NCI-H2081 (cell line): ENCODE data around the gene ERFL.
"Not testable (repeated sequence)": the region's sequence is repeated elsewhere in the genome, so short reads cannot be mapped to it uniquely, and the experiment has no call there.

Experiments used
- DNase-seq, 2 experiments: peaks; one replicate each; lab custom pipeline; 2025; lab: John Stamatoyannopoulos, UW

ERFL gene

DNA sequence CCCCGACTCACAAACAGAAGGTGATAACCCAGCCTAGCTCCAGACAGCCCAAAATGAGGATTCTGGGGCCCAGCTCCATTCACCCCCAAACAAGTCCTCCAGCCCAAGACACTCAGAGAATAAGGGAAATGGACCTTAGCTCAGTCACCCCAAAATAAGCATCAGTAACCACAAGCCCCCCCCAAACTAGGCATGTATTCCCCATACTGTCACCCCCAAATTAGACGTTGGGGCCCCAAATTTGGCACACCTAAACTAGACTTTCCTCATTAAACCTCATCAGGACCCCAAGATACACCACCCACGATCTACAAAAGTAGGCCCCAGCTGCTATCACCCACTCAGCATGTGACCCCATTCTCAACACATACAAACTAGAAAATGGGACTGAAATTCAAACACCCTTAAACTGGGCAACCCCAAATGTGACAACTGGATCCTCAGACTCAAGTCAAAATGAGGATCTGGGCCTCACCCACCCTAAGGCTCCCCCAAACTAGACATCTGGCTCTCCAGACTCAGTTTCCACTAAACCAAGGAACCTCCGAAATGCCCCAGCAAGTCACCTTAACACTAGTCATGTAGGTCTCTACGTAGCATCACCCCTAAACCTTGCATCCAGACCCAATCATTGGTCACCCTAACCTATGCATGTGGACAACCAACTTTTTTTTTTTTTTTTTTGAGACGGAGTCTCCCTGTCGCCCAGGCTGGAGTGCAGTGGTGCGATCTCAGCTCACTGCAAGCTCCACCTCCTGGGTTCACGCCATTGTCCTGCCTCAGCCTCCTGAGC is 13.4 kb upstream of the ERFL start:
- no peak for DNase-seq

DNA sequence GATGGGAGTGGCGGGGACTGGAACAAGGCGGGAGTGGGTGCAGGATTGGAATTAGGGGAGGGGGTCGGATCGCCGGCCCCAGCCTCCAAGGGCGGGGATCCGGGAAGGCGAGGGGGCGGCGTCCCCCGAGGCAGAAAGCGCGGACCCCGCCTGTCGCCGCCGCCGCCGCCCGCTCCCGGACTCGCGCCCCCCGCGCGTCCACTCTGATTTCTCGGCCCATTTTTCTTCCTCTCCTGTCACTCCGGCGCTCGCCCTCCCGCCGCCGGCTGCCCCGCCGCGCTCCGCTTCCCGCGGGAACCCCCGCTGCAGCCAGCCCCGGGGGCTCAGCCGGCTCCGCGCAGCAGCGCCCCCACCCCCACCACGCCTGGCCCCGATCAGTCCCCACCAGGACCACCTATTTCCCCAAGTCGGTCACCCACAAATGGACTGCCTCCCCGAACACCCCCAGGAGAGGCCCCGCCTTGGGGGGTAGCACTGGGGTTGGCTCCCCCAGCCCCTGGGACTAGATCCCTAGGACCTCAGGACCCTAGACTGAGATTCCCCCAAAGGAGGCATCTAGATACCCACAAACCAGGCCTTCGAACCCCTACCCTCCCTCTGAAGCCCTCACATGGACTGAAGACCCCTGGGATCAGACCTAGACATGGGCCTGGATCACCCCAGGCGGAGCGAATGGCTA is 12.6 kb upstream of the ERFL start:
- no peak for DNase-seq

DNA sequence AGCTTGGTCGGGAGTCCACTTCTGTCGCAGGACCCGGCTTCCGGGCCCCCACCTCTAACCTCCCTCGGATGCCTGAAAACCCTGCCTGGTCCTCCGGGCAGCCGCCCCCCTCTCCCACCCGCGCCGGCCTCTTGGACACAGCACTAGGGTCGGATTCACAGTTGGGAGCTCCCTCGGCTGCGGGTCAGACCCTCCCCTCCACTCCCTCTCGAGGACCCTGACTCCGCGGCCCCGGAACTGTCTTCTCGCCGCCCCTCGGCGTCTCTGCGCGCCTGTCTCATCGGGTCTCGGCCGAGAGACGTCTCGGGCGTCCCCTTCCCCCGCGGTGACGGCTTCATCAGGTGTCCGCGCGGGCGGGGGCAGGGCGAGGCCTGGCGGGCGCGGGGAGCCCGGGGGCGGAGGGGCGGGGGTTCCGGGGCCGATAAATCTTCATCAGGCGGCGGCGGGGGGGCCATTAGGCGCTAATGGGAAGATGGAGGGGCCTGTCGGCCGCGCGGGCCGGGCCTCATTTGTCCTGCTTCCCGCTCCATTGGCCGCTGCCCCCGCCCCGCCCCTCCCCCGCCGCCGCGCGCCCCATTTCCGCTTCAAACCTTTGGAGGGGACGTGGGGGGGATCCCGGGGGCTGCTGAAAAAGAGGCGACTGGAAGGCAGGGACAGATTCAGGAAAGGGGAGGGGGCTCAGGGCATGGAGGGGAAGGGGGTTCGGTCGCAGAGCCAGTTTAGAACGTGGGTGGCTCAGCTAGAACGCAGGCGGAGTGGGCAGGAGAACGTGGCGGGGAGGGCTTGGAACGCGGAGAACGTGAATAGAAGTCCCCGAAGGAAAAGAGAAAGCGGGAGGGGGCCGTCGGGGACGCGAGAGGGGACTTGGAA is 11.8 kb upstream of the ERFL start:
- peak in 1 of 2 experiments; percentile 9 for DNase-seq

DNA sequence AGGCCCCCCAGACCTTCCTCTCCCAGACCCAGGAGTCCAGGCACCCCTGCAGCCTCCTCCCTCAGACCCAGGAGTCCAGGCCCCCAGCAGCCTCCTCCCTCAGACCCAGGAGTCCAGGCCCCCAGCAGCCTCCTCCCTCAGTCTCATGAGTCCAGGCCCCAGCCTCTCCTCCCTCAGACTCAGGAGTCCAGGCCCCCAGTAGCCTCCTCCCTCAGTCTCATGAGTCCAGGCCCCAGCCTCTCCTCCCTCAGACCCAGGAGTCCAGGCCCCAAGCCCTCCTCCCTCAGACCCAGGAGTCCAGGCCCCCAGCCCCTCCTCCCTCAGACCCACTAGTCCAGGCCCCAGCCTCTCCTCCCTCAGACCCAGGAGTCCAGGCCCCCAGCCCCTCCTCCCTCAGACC is 11.0 kb upstream of the ERFL start:
- not testable (repeated sequence) for DNase-seq

DNA sequence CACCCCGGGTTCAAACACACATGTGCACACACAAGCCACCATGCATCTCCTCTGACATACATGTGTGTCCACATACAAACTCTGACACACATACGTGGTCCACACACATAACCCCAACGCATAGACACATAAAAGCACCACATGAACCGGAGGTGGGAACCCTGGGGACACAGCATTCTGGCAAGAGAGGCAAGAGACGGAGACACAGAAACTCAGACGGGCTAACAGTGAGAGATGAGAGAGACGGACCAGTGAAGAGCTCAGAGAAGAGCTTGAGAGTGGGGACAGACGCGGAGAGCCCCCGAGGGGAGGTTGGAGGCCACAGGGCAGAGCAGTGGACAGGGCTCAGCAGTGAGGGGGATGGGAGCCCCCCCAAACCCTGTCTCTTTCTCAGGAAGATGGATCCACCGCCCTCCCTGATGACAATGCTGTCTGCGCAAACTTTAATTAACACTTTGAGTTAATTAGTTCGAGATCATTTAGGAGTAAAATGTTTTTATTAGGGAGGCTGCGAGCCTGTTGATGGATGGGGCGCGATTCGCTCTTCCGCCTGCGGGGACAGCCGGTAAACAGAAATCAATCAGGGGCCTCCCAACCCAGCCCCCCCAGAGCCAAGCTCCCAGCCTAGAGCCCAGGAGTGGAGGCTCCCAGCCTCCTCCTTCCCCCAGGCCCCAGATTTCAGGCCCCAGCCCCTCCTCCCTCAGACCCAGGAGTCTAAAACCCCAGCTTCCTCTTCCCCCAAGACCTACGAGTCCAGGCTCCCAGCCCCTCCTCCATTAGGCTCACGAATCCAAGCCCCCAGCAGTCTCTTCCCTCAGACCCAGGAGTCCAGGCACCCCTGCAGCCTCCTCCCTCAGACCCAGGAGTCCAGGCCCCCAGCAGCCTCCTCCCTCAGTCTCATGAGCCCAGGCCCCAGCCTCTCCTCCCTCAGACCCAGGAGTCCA is 9.5 kb upstream of the ERFL start:
- DNase-seq, result no peak

DNA sequence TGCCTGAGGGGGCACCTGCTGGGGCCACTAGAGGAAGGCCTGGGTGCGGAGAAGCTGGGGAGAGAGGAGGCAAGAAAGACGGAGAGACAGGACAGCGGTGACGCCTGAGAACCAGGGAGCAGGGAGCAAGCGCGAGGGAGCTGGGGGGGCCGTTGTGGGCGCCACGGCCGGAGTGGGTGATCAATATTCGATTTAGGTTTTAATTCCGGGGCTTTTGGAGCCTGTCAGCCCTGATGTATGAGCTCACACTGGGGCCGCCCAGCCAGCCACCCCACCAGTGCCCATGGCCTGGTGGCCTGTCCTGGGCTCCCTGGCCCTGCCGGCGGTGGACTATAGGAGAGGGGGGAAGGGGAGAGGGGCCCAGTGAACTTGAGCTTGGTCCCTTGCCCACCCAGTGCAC is 8.7 kb upstream of the ERFL start:
- DNase-seq, result no peak

DNA sequence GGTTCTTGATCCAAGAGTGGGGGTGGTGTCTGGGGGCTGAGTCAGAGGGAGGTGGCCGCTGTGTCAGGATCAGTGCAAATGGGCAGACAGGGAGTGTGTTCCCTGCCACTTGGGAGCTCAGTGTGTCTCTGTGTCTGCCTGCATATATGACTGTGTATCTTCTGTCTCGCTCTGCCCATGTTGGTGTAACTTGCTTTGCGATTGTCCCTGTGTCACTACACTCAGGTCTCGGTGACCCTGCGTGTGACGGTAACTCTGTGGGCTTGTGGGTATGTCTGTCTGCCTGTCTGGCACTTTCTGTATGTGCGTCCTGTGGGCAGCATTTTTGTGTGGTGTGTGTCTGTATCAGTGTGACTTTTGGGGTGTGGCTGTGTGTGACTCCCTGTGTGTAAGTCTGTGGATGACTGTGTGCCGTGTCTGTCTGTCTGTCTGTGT is 8.2 kb upstream of the ERFL start:
- DNase-seq, result no peak

DNA sequence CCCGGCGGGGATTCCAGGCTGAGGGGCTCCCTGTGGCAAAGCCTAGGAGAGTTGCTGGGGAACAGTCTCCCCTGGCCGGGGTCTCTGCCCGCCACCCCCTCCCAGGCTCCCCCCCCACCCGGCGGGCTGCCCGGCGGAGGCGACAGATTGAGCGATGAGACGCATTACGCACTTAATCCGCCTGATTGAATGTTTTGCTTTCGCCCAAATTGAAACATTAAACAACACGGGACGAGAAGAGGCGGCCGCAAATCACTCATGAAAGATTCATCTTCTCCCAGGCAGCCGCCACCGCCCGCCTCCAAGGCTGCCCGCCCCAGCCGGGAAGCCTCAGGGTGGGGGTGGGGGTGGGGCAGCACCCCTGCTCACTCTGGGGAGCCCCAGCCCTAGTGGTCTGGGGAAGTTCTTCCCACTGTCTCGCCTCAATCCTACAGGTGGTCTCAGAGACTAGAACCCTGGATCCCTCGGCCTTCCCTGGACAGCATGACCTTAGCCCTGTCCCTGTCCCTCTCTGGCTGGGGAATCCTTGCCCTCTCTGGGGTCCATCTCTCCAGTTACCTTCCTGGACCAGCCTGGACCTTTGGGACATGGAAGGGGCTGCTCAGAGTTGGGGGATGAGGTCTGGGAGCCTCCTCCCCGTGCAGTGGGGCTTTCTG is 7.6 kb upstream of the ERFL start:
- DNase-seq, result no peak

DNA sequence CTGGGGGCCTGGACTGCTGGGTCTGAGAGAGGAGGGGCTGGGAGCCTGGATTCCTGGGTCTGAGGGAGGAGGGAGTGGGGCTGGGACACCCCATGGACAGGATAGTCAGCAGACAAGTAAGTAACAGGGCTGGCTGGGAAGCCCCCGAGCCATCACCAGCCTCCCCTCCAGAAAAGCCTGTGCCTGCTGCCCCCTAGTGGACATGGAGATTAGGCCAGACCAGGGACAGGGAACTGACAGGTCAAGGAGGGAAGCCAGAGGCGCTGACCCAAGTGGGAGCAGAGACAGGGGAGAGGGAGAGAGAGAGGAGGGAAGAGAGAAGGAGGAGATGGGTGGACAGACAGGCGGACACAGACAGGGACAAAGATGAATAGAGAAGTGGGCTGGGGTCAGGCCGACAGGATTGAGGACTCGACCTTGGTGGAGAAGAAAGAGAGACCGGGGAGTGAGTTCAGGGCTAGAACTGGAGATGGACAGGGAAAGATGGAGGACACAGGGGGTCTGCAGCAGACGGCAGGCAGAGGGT is 6.7 kb upstream of the ERFL start:
- peak; percentile 28 to 47 for DNase-seq

DNA sequence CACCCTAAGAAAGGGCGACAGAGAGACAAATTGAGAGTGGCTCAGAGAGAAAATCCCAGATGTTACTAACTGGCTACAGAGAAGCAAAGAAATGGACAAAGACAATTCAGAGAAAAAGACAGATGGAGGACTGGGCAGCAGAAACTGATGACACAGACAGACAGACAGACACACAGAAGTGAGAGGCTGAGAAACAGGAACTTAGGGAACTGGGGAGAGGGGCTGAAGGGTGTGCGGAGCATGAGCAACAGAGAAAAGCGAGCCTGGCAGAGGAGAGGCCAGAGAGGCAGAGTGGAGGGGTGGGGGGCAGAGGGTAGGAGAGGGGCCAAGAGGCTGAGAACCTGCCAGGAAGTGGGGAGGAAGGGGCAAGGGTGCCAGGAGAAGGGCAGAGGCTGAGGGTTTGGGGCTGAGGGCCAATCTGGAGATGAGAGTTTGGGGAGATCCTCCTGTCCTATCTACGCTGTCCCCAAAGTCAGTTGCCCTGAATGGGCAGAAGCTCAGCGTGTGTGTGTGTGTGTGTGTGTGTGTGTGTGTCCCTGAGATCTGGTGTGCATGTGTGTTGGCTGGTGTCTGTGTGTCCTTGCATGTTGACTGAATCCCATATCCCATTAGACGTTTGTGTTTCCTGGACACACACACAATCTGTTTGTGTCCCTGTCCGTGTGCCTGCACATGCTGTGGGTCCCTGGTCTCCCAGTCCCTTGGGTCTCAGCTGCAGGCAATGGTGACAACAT is 5.6 kb upstream of the ERFL start:
- DNase-seq, result no peak

DNA sequence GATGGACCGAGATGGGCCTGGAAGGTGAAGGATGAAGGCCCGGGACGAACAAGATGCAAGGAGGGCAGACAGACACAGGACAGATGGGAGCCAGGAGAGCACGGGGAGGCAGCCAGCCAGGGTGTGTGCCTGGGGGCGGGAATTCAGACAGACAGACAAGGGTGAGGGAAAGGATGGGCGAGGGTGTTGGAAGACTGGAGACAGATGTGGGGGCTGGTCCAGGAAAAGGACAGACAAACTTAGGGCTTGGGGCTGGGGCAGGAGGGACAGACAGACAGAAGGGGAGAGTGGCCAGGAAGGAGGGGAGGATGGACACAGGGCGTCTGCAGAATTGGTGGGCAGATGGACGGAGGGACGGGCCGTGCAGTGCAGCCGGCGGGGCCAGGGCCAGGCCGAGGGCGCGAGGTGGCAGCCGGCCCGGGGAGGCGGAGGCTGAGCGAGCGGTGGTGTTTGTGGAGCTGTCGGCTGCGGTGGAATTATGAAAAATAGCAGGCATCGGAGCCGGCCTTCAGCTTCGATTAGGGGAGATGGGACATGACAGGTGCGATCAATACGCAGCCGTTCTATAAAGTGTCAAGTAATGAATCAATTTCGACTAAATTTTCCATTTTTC is 4.6 kb upstream of the ERFL start:
- DNase-seq, result no peak

DNA sequence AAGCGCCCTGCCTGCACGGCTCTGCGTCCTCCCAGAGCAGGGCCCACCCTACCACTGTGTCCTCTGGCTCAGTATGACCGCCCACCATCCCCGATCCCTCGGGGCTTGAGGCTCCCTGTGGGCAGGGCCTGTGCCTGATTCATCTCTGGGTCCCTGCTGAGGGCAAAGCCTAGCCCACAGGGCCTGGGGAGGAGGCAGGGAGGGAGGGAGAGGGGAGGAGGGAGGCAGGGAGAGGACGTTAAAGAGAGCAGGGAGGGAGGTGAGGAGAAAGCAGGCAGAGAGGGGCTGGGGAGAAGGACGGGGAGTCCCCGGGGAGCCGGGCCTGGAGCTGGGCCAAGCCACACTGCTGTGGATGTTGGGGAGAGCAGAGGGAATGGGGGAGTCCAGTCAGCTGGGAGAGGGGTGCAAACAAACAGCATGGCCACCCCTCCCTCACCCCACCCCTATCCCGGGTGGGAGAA is 4.0 kb upstream of the ERFL start:
- no peak for DNase-seq

DNA sequence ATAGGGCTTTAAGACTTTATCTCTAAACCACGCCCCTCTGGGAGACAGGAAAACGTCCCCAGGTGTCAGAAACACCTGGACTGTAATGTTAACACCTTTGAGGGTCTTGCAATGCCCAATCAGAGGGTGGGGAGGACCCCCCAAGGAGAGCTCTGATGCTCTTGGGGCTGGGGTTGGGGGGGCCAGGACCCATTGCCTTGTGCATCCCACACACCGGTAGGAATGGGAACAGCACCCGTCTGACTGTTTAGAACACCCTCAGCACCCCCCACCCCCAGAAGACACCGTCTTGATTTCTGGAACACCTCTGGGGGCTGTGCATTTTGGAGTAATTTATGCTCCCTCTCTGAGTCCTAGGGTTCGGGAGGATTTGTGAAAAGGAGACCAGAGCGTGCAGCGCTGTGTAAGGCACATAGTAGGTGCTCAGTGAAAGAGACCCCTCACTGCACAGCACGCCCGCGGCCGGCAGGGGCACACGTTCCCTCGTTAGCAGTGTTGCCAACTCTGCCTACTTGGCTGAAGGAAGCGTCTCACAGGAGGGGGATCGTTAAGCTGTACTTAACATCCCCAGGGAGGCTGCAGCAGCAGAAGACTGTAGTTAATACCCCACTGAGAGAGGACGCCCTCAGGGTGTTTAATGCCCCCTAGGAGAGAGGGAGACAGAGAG is 2.8 kb upstream of the ERFL start:
- peak in 1 of 2 experiments; percentile 56 for DNase-seq

DNA sequence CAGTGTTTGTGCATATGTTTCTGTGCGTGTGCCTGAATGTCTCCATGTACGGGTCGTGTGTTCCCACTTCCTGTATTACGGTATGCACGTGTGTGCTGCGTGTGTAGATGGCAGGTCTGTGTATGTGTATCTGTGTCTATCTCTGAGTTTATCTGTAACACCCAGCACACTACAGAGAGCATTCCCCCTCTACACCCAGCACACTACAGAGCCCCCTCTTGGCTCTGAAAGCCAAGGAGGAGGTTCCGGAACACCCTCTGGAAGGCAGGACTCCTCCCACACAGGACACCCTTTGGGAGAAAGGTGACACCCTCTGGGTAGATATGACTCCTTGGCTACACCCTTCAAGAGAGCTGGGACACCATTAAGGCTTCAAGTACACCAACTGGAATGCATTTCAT is 2.1 kb upstream of the ERFL start:
- no peak for DNase-seq

DNA sequence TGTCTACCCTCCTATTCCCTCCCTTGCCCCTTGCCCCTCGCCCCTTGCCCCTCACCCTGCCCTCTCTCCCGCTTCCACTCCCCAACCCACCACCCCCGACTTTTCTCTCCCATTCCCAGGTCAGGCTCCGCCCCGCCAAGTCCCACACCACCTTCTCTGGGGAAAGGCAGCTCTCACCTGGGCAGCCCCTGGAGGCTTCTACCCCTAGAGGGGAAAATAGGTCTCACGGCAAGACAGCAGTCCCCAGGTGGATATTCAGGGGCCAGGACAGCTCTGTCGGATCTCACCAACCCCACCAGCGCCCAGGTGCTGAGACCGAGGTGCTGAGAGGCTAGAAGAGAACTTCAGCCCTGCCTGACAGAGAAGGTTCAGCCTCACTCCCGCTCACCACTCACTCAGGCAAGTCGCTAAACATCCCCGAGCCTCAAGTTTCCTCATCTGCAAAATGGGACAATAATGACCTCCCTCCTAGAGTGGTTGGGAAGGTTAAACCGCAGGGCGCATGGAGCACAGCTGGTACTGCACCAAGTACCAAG is 1.4 kb upstream of the ERFL start:
- no peak for DNase-seq

DNA sequence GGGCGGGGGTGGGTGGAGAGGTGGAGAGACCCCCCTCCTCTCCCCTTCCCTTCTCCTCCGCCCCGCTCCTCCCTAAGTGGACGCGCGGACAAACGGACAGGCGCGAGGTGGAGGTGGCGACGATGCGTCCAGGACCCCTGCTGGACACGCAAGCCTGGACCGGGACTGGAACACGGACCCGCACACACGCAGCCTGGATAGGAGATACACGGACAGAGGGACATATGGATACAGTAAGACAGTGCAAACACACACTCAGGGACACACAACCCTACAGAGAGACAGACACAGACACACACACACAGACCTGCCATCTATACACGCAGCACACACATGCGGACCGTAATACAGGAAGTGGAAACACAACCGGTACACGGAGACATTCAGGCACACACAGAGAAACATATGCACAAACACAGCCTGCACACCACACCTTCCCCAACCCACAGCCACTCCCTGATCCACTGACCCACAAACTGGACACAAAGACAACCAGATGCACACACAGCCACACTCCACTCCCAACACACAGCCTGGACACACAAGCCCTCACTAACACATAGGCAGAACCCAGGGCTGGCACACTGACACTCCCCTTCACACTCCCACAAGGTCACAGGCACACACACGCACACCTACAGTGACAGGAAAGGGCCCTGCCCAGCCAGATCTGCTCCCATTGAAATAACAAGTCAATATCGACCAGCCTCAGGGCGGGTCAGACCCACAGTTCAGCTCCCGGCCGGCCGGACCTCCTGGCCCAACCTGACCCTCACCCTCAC is 696 bp upstream of the ERFL start:
- peak in 1 of 2 experiments; percentile 5 for DNase-seq

DNA sequence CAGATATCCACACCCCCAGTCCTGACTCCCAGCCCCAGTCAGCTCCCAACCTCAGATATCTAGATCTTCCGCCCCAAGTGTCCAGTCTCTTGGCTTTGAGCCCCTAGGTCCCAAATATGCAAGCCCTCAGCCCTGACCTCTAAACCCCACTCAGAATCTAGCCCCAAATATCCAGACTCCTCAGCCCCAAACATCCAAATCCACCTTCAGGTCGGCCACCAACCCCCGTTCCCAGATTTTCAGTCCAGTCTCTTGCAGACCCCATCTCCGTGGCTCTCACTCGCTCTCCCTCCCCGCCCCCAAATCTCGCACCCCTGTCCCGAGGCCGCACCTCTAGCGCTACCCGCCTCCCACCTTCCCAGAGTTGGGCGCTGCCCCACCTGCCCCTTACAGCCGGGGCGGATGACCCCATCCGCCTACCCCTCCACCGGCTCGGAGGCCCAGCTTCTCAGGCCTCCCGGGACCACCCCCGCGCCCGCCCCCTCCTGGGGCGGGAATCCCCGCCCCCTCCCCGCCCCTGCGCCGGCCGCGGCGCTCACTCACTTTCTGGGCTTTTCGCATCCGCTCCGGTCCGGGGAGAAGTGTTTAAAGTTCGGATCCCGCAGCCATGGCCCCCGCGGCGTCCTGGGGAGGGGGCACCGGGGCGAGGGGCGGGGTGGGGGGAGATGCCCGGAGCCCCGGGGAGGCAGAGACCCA is 604 bp downstream of the ERFL start:
- DNase-seq, result no peak
